GM12892 (cell line): Measurements from ENCODE around the gene IMMP2L.

Experiments
- POLR2A ChIP-seq: IDR thresholded peaks from 2 replicates; pipeline ENCODE4 v1.6.1; 2011; ENCODE audit warnings: low read depth, low read length, control low read depth
- POLR2AphosphoS5 ChIP-seq: IDR thresholded peaks from 2 replicates; pipeline ENCODE4 v1.6.1; 2011; ENCODE audit warnings: low read depth, low read length, control low read depth
- TAF1 ChIP-seq: IDR thresholded peaks from 2 replicates; pipeline ENCODE4 v1.6.1; 2011; ENCODE audit warnings: low read depth, mild to moderate bottlenecking, control low read depth, low read length, borderline replicate concordance

DNA sequence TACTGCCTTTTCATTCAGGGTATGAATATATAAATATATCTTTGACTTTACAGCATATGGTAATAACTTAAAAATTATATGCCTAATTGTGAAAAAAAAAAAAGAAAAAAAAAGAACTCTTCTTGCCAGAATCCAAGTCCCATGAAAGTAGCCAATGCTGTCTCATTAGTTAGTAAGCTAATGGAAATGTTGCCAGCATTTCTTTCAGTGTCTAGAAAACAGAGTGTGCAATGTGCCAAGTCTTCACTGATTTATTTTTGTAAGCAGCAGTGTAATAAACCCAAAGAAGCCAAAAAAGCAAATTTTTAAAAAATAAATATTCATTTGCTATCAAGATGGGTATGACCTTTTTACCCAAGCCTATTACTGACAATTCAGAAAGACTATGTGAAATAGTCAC, 502.5 kb downstream of the IMMP2L start:
- TF ChIP-seq POLR2AphosphoS5: no peak
- TF ChIP-seq POLR2A: no peak
- TF ChIP-seq TAF1: no peak
